ENCODE measurements around the gene NNT. TPM values are rescaled to one million over a fixed set of nuclear protein-coding genes. Genes with fewer than 3 reads are reported as not detected.

Gene NNT
- polyA plus RNA-seq, 3 donors = 17.1 to 47.2 (median 41.2) TPM

- Mint-ChIP-seq H3K4me1 (peaks cover 29% of the 10 kb centered on the region), H3K27ac (peak overlapping the region in 6 of 7 donors; percentile 33 to 95 (median 92)), H3K36me3 (peaks cover 6 to 9% of the 10 kb centered on the region in 2 donors), H3K4me3 (peak overlapping the region; percentile 99), H3K27me3 (ENCODE audit: low read depth in 3 of 3) (peaks cover 0 to 3% (median 0%) of the 10 kb centered on the region in 3 donors), H3K9me3 (peaks cover 0 to 2% (median 0%) of the 10 kb centered on the region in 7 donors)
- TF ChIP-seq CTCF (IDR thresholded peaks at IDR 0.05) = no peak
- H4K20me1 ChIP-seq (ENCODE audit: insufficient read depth, low read length) = peaks cover 10% of the 10 kb centered on the region
- no peaks in the 10 kb centered on the region for H3K27me3 ChIP-seq (ENCODE audit: control insufficient read depth in 2 of 2, insufficient read depth in 2 of 2, low read length in 2 of 2)
- no peaks in the 10 kb centered on the region for H3K9me3 ChIP-seq (replicated peaks in 1 of 2; ENCODE audit: control insufficient read depth in 1 of 2, insufficient read depth in 1 of 2, low read length in 2 of 2)
- H3K36me3 ChIP-seq (replicated peaks in 1 of 2; ENCODE audit: control insufficient read depth in 1 of 2, insufficient read depth in 2 of 2, low read length in 2 of 2) = peaks cover 0 to 11% of the 10 kb centered on the region in 2 donors
- DNase-seq = peak; percentile 27 to 50 (median 47)
- peak overlapping the region; percentile 82 for H3K9ac ChIP-seq (ENCODE audit: insufficient read depth, low read length, poor library complexity, severe bottlenecking)
- peaks cover 55% of the 10 kb centered on the region for H3K79me2 ChIP-seq (ENCODE audit: insufficient read depth, low read length)
- intact Hi-C loops (cut with micrococcal nuclease) = loop anchor here in 1 of 2 donors (5.0 kb wide), 1 partner anchor 44 kb away; the partner anchor contains the start of gene PAIP1
- H3K27ac ChIP-seq (ENCODE audit: low read depth in 1 of 2, low read length in 2 of 2) = peak overlapping the region in 1 of 2 donors; percentile 90
- H3K4me2 ChIP-seq (replicated peaks; ENCODE audit: extremely low read depth, low read length, poor library complexity, severe bottlenecking) = peak overlapping the region; percentile 97
- WGBS (ENCODE audit: insufficient coverage) = 37% methylated on average over 2 of the region's 8 CpGs
- H2AFZ ChIP-seq (ENCODE audit: insufficient read depth, low read depth, low read length, poor library complexity, severe bottlenecking) = peak overlapping the region; percentile 89
- H3K4me3 ChIP-seq (replicated peaks in 1 of 3; ENCODE audit: low read depth in 2 of 3, low read length in 3 of 3) = peak overlapping the region; percentile 75 to 92 (median 82)
- H3K4me1 ChIP-seq (ENCODE audit: control insufficient read depth in 1 of 2, insufficient read depth in 2 of 2, low read length in 2 of 2) = peaks cover 23 to 26% of the 10 kb centered on the region in 2 donors
Measured at GRCh38 chr5:43601454-43602260, 1.3 kb upstream of the NNT start.

- H2AFZ ChIP-seq (ENCODE audit: insufficient read depth, low read depth, low read length, poor library complexity, severe bottlenecking) = peak overlapping the region; percentile 89
- H3K9ac ChIP-seq (ENCODE audit: insufficient read depth, low read length, poor library complexity, severe bottlenecking) = peak overlapping the region; percentile 82
- no peak for TF ChIP-seq CTCF (IDR thresholded peaks at IDR 0.05)
- peak overlapping the region; percentile 71 to 90 for H3K27ac ChIP-seq (ENCODE audit: low read depth in 1 of 2, low read length in 2 of 2)
- peaks cover 29% of the 10 kb centered on the region for H3K4me1 Mint-ChIP-seq
- H3K4me3 Mint-ChIP-seq = peak overlapping the region; percentile 99
- H3K4me1 ChIP-seq (ENCODE audit: control insufficient read depth in 1 of 2, insufficient read depth in 2 of 2, low read length in 2 of 2) = peaks cover 23 to 26% of the 10 kb centered on the region in 2 donors
- H4K20me1 ChIP-seq (ENCODE audit: insufficient read depth, low read length) = peaks cover 17% of the 10 kb centered on the region
- DNase-seq = peak; percentile 82 to 86 (median 83)
- intact Hi-C loops (cut with micrococcal nuclease) = loop anchor here in 1 of 2 donors (5.0 kb wide), 1 partner anchor 46 kb away; the partner anchor contains the start of gene PAIP1
- peaks cover 74% of the 10 kb centered on the region for H3K79me2 ChIP-seq (ENCODE audit: insufficient read depth, low read length)
- no peaks in the 10 kb centered on the region for H3K27me3 ChIP-seq (ENCODE audit: control insufficient read depth in 2 of 2, insufficient read depth in 2 of 2, low read length in 2 of 2)
- peaks cover 0 to 3% (median 3%) of the 10 kb centered on the region in 3 donors for H3K27me3 Mint-ChIP-seq (ENCODE audit: low read depth in 3 of 3)
- peak overlapping the region; percentile 75 to 92 (median 82) for H3K4me3 ChIP-seq (replicated peaks in 1 of 3; ENCODE audit: low read depth in 2 of 3, low read length in 3 of 3)
- H3K36me3 ChIP-seq (replicated peaks in 1 of 2; ENCODE audit: control insufficient read depth in 1 of 2, insufficient read depth in 2 of 2, low read length in 2 of 2) = peaks cover 0 to 26% of the 10 kb centered on the region in 2 donors
- H3K36me3 Mint-ChIP-seq = peaks cover 10 to 27% of the 10 kb centered on the region in 2 donors
- peak overlapping the region; percentile 89 to 95 (median 93) for H3K27ac Mint-ChIP-seq
- H3K9me3 Mint-ChIP-seq = peaks cover 0 to 2% (median 2%) of the 10 kb centered on the region in 7 donors
- no peaks in the 10 kb centered on the region for H3K9me3 ChIP-seq (replicated peaks in 1 of 2; ENCODE audit: control insufficient read depth in 1 of 2, insufficient read depth in 1 of 2, low read length in 2 of 2)
- H3K4me2 ChIP-seq (replicated peaks; ENCODE audit: extremely low read depth, low read length, poor library complexity, severe bottlenecking) = peak overlapping the region; percentile 97
- under 1% methylated on average over 47 of the region's 49 CpGs for WGBS (ENCODE audit: insufficient coverage)
Measured at GRCh38 chr5:43603344-43604217, 601 bp downstream of the NNT start.
